Naive thymus-derived CD4-positive, alpha-beta T cell (primary cell): Measurements from ENCODE around the gene MBNL2. TPM values are rescaled to one million over a fixed set of nuclear protein-coding genes. Genes with fewer than 3 reads are reported as not detected.

Experiments
- ATAC-seq: fragments of 150-1000 bp; cut with Tn5 transposase; 2 replicates; pipeline ENCODE4 v1.10.0; 2021; ENCODE audit warnings: mild to moderate bottlenecking, moderate library complexity
- CTCF ChIA-PET: fragments of 350-600 bp; sonication (Branson Sonifier 250); formaldehyde crosslinking; loops from one replicate; lab custom pipeline; 2021; ENCODE audit warnings: antibody characterized with exemption; lab: Charles Lee
- POLR2A ChIA-PET: fragments of 350-600 bp; sonication (Branson Sonifier 250); formaldehyde crosslinking; loops from one replicate; lab custom pipeline; 2021; ENCODE audit warnings: antibody characterized with exemption, inconsistent platforms; lab: Charles Lee
- DNase-seq, 9 donors: peaks; one replicate each; pipeline versions ENCODE4 v3.0.0 to v3.0.0-alpha.2; 2020 to 2022; ENCODE audit warnings: mixed read lengths in 1 of 9
- H3K27ac ChIP-seq: one replicate; pipeline ENCODE4 v1.7.0; 2013; ENCODE audit warnings: mild to moderate bottlenecking, low read depth, low read length, moderate library complexity
- H3K27me3 ChIP-seq, 2 donors: one replicate each; pipeline ENCODE4 v1.7.0; 2013; ENCODE audit warnings: low read length in 2 of 2, mild to moderate bottlenecking in 2 of 2, moderate library complexity in 2 of 2; ENCODE audit not compliant: control insufficient read depth in 2 of 2, insufficient read depth in 2 of 2
- H3K36me3 ChIP-seq, 3 experiments: 1 replicate in 2 of 3; 2 replicates in 1 of 3; pipeline ENCODE4 v1.7.0; 2013; ENCODE audit warnings: low read length in 3 of 3, mild to moderate bottlenecking in 3 of 3, moderate library complexity in 1 of 3; ENCODE audit not compliant: insufficient read depth in 3 of 3, control insufficient read depth in 2 of 3
- H3K4me1 ChIP-seq, 2 donors: one replicate each; pipeline ENCODE4 v1.7.0; 2013; ENCODE audit warnings: low read length in 2 of 2, mild to moderate bottlenecking in 2 of 2, moderate library complexity in 1 of 2; ENCODE audit not compliant: control insufficient read depth in 2 of 2, insufficient read depth in 2 of 2
- H3K4me3 ChIP-seq: 2 replicates; pipeline ENCODE4 v1.7.0; 2013; ENCODE audit warnings: mild to moderate bottlenecking, low read length
- H3K9me3 ChIP-seq, 3 experiments: 1 replicate in 2 of 3; 2 replicates in 1 of 3; pipeline ENCODE4 v1.7.0; 2013; ENCODE audit warnings: low read length in 3 of 3; ENCODE audit not compliant: control insufficient read depth in 2 of 3
- H3K27ac Mint-ChIP-seq, 9 donors: one replicate each; pipeline ENCODE4 v1.8.0; 2020 to 2022; ENCODE audit warnings: mixed read lengths in 9 of 9, mild to moderate bottlenecking in 8 of 9, moderate library complexity in 5 of 9, inconsistent platforms in 2 of 9
- H3K27me3 Mint-ChIP-seq, 5 donors: one replicate each; pipeline ENCODE4 v1.8.0; 2021 to 2022; ENCODE audit warnings: mixed read lengths in 5 of 5, mild to moderate bottlenecking in 1 of 5
- H3K36me3 Mint-ChIP-seq, 5 donors: one replicate each; pipeline ENCODE4 v1.8.0; 2020 to 2022; ENCODE audit warnings: mixed read lengths in 5 of 5, mild to moderate bottlenecking in 3 of 5, inconsistent platforms in 1 of 5
- H3K4me1 Mint-ChIP-seq, 7 donors: one replicate each; pipeline ENCODE4 v1.8.0; 2020 to 2022; ENCODE audit warnings: mixed read lengths in 7 of 7, mild to moderate bottlenecking in 3 of 7, inconsistent platforms in 1 of 7
- H3K4me3 Mint-ChIP-seq, 10 donors: one replicate each; pipeline ENCODE4 v1.8.0; 2020 to 2022; ENCODE audit warnings: mild to moderate bottlenecking in 10 of 10, mixed read lengths in 10 of 10, moderate library complexity in 6 of 10, inconsistent platforms in 2 of 10
- H3K9me3 Mint-ChIP-seq, 11 donors: one replicate each; pipeline ENCODE4 v1.8.0; 2020 to 2022; ENCODE audit warnings: mixed read lengths in 11 of 11, mild to moderate bottlenecking in 4 of 11, inconsistent platforms in 1 of 11, moderate library complexity in 1 of 11
- intact Hi-C, 2 donors: fragments of 100-400 bp; cut with micrococcal nuclease; formaldehyde crosslinking; loops; one replicate each; pipeline ENCODE4 v1.15.1; 2023
- polyA plus RNA-seq, 2 donors: library from polyadenylated mRNA; unstranded; fragments of 300-500 nt; fragmentation: Illumina TruSeq; gene quantifications; one replicate each; pipeline ENCODE4 v1.2.3, GENCODE V29; 2021
- total RNA-seq, 6 experiments: library from RNA in 5 of 6; stranded (reverse) in 5 of 6; gene quantifications; 1 replicate in 5 of 6; 2 replicates in 1 of 6; pipeline ENCODE4 v1.2.3 and lab custom pipeline; 2021 to 2026

The MBNL2 gene
- total and polyA plus RNA-seq, 7 experiments from 2014 or later: 13.4 to 28.6 (median 23.3) TPM

DNA sequence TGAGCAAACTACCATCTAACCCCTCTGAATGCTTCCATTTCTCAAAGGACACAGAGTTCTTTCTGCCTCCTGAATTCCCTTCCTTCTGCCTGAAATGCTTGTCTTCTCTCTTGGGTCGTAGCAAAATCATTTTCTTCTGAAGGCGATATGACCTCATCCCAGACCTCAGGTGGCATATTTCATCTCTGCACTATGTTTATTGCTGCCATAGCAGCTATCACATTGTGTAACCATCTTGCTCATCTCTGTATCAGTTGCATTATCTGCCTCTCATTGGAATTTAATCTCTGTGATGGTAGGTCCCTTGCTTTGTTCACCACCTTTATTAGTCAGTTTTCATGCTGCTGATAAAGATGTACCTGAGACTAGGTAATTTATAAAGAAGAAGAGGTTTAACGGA is 179.3 kb downstream of the MBNL2 start:
- no peaks in the 10 kb centered on the region for H3K4me1 Mint-ChIP-seq
- ChIA-PET POLR2A (interaction anchor here (0.5 to 1.4 kb wide), 3 partner anchors 9 to 306 kb away, joined by 3 to 4 read pairs (median 3); no protein-coding TSS in a partner anchor), CTCF (no interaction called here)
- Histone ChIP-seq H3K4me1 (no peaks in the 10 kb centered on the region), H3K9me3 (no peaks in the 10 kb centered on the region), H3K4me3 (no peak overlapping the region), H3K27me3 (no peaks in the 10 kb centered on the region), H3K27ac (no peak overlapping the region), H3K36me3 (no peaks in the 10 kb centered on the region)
- intact Hi-C loops: no loop called here
- no peak overlapping the region for H3K4me3 Mint-ChIP-seq
- H3K27me3 Mint-ChIP-seq: peaks cover 6 to 16% (median 10%) of the 10 kb centered on the region in 5 donors
- DNase-seq: no peak
- peak overlapping the region in 1 of 9 donors; percentile 0 for H3K27ac Mint-ChIP-seq
- H3K9me3 Mint-ChIP-seq: peaks cover 2 to 22% (median 7%) of the 10 kb centered on the region in 11 donors
- no peak for ATAC-seq
- H3K36me3 Mint-ChIP-seq: peaks cover 0 to 12% (median 4%) of the 10 kb centered on the region in 5 donors

DNA sequence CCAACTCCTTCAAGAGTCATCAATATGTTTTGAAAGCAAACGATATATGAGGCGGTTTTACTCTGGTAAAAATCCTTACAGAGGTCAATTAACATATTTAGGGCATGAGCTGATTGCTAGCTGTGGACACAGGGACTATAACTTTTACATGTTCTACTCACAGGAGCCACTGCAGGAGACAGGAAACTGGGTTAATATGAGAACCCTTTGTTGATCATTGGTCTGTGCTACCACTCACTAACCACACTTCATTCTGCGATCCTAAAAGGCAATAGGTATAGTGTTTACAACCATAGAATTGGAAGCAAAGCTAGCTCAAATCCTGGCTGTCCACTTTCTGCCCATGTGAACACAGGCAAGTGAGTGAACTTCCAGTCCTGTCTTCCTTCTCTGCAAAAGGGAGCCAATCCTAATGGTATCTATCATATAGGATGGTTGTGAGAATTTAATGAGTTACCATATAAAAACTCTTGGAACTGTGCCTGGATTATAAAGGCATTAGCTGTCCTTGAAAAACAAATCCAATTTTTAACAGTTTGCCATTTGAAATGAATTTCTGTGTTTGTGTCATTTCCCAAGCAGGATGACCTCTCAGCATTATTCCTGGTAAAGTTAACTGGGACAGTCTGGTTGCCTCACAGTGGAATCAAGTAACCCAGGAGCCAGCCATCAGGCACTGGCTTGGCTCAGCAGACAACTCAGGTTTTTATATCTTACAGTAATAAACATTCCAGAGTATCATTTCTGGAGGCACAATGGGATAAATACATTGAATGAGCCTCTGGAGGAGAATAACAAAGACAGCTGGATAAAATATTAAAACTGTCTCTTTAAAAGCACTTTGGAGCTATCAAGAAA is 182.0 kb downstream of the MBNL2 start:
- Histone ChIP-seq H3K4me1 (no peaks in the 10 kb centered on the region), H3K36me3 (no peaks in the 10 kb centered on the region), H3K27me3 (no peaks in the 10 kb centered on the region), H3K4me3 (no peak overlapping the region), H3K9me3 (no peaks in the 10 kb centered on the region), H3K27ac (no peak overlapping the region)
- Mint-ChIP-seq H3K36me3 (peaks cover 0 to 12% (median 4%) of the 10 kb centered on the region in 5 donors), H3K9me3 (peaks cover 0 to 24% (median 7%) of the 10 kb centered on the region in 11 donors), H3K4me3 (no peak overlapping the region), H3K4me1 (no peaks in the 10 kb centered on the region), H3K27me3 (peaks cover 6 to 18% (median 13%) of the 10 kb centered on the region in 5 donors), H3K27ac (no peak overlapping the region)
- DNase-seq: no peak
- ChIA-PET CTCF (no interaction called here), POLR2A (interaction anchor here (1.3 kb wide), 1 partner anchor 29 kb away, joined by 6 read pairs; the partner anchor contains the start of gene RAP2A)
- intact Hi-C loops: no loop called here
- no peak for ATAC-seq

DNA sequence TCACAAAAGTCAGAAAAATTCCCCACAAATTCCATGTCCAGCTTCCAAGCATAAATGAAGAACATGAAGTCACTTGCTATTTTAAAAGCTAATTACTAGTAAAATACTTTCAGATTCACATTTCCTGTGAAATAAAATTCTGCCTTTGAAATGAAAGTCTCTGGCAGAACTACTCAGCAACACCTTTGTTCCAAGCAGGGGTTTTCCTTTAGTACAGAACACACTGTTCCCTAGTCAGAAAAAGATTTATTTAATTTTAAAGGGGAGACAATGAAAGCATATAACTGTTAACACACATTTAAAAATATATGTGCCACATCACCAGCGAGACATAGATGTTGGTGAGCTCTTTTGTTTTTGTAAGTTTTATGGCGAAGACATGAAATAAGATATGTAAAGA is 185.4 kb downstream of the MBNL2 start:
- Histone ChIP-seq H3K36me3 (no peaks in the 10 kb centered on the region), H3K4me1 (no peaks in the 10 kb centered on the region), H3K9me3 (no peaks in the 10 kb centered on the region), H3K4me3 (no peak overlapping the region), H3K27me3 (no peaks in the 10 kb centered on the region), H3K27ac (no peak overlapping the region)
- Mint-ChIP-seq H3K27ac (no peak overlapping the region), H3K4me3 (no peak overlapping the region), H3K27me3 (peaks cover 5 to 16% (median 15%) of the 10 kb centered on the region in 5 donors), H3K36me3 (peaks cover 0 to under 1% (median 0%) of the 10 kb centered on the region in 5 donors), H3K4me1 (no peaks in the 10 kb centered on the region), H3K9me3 (peaks cover 0 to 10% (median 0%) of the 10 kb centered on the region in 11 donors)
- no peak for ATAC-seq
- intact Hi-C loops: no loop called here
- no peak for DNase-seq
- ChIA-PET CTCF (no interaction called here), POLR2A (no interaction called here)

DNA sequence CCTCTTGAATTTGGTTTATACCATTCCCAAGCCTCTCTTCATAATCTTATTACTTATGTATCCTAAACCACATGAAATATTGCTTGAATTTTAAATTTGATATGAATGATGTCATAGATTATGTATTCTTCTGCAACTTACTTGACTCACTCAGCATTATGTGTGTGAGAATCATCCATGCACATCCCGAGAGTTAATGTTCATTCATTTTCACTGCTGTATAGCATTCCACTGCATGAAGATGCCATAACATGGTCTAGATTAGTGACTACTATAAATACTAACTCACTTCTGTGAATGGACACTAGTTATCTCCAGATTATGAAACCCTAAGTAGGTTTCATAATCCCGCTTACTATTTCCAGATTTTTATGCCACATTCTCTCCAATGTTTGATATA is 186.8 kb downstream of the MBNL2 start:
- Histone ChIP-seq H3K27me3 (no peaks in the 10 kb centered on the region), H3K4me3 (no peak overlapping the region), H3K4me1 (no peaks in the 10 kb centered on the region), H3K36me3 (no peaks in the 10 kb centered on the region), H3K9me3 (no peaks in the 10 kb centered on the region), H3K27ac (no peak overlapping the region)
- CTCF ChIA-PET: no interaction called here
- Mint-ChIP-seq H3K9me3 (peaks cover 0 to 10% (median 0%) of the 10 kb centered on the region in 11 donors), H3K4me3 (no peak overlapping the region), H3K36me3 (no peaks in the 10 kb centered on the region), H3K27ac (no peak overlapping the region), H3K27me3 (peaks cover 5 to 16% (median 14%) of the 10 kb centered on the region in 5 donors), H3K4me1 (no peaks in the 10 kb centered on the region)
- ATAC-seq: no peak
- intact Hi-C loops: no loop called here
- POLR2A ChIA-PET: no interaction called here
- DNase-seq: no peak

DNA sequence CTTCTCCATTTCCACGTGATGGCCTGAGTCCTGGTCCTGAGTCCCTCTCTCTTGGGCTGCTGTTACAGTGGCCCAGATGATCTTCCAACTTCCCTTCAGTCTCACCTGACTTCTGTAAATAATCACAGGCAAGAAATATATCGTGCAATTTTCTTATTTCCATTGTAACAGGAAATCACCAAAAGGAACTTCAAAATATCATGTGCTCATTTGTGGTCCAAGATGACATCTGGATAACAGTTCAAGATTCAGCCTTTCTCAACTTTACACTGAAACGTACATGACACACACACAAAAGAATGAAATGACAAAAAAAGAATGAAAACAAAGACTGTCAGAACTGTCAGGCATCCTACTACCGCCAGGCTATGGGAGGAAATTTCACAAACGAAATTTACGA is 189.9 kb downstream of the MBNL2 start:
- Histone ChIP-seq H3K27me3 (no peaks in the 10 kb centered on the region), H3K27ac (no peak overlapping the region), H3K9me3 (no peaks in the 10 kb centered on the region), H3K4me3 (no peak overlapping the region), H3K36me3 (no peaks in the 10 kb centered on the region), H3K4me1 (no peaks in the 10 kb centered on the region)
- DNase-seq (no peak), ATAC-seq (no peak)
- Mint-ChIP-seq H3K27ac (no peak overlapping the region), H3K27me3 (peaks cover 0 to 17% (median 6%) of the 10 kb centered on the region in 5 donors), H3K4me3 (no peak overlapping the region), H3K9me3 (no peaks in the 10 kb centered on the region), H3K4me1 (no peaks in the 10 kb centered on the region), H3K36me3 (no peaks in the 10 kb centered on the region)
- ChIA-PET POLR2A (no interaction called here), CTCF (no interaction called here)
- intact Hi-C loops: no loop called here

DNA sequence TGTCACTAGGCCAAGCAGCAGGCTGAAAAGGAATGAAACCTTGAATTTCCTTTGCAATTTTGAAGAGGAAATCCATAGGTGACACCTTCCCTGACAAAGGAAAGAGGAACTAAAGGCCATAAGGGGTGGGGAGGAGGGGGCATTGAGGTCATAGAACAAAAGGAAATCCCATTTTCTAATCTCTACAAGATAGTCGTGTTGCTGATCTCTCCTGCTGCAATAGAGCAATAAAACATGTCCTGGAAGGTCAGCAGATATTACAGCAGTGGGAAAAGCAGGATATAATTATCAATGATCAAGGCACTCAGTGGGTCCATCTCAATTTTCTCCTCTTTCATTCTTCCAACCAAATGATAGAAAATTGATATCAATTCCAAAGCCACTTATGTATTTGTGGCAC is 191.6 kb downstream of the MBNL2 start:
- Mint-ChIP-seq H3K36me3 (no peaks in the 10 kb centered on the region), H3K27ac (no peak overlapping the region), H3K27me3 (peaks cover 0 to 14% (median 3%) of the 10 kb centered on the region in 5 donors), H3K4me1 (no peaks in the 10 kb centered on the region), H3K4me3 (no peak overlapping the region), H3K9me3 (no peaks in the 10 kb centered on the region)
- Histone ChIP-seq H3K27ac (no peak overlapping the region), H3K4me3 (no peak overlapping the region), H3K9me3 (no peaks in the 10 kb centered on the region), H3K27me3 (no peaks in the 10 kb centered on the region), H3K36me3 (no peaks in the 10 kb centered on the region), H3K4me1 (no peaks in the 10 kb centered on the region)
- POLR2A ChIA-PET: no interaction called here
- intact Hi-C loops: no loop called here
- CTCF ChIA-PET: no interaction called here
- no peak for ATAC-seq
- DNase-seq: no peak

DNA sequence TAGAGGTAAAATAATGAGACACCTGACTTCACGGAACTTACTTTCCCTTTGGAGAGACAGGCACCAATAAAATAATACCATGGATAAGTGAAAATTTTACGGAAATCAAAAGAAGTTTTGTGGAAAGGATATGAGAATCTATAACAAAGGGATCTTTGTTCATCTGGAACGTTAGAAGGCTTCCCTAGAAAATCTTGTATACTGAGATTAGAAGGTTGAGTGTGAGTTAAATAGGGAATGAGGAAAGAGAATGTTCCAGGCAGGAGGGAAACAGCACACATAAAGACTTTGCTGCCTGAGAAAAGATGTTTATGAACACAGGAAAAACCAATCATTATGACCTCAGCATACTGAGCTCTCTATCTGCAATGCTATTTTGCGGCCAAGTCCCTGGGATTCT is 192.3 kb downstream of the MBNL2 start:
- H3K27ac ChIP-seq: no peak overlapping the region
- H3K4me1 ChIP-seq: no peaks in the 10 kb centered on the region
- intact Hi-C loops: no loop called here
- no peaks in the 10 kb centered on the region for H3K9me3 Mint-ChIP-seq
- no peak overlapping the region for H3K4me3 ChIP-seq
- H3K4me3 Mint-ChIP-seq: no peak overlapping the region
- H3K36me3 Mint-ChIP-seq: no peaks in the 10 kb centered on the region
- no peaks in the 10 kb centered on the region for H3K4me1 Mint-ChIP-seq
- peaks cover 0 to 10% (median 3%) of the 10 kb centered on the region in 5 donors for H3K27me3 Mint-ChIP-seq
- H3K36me3 ChIP-seq: no peaks in the 10 kb centered on the region
- no peaks in the 10 kb centered on the region for H3K9me3 ChIP-seq
- H3K27ac Mint-ChIP-seq: no peak overlapping the region
- DNase-seq (no peak), ATAC-seq (no peak)
- no peaks in the 10 kb centered on the region for H3K27me3 ChIP-seq
- CTCF ChIA-PET: no interaction called here
- POLR2A ChIA-PET: no interaction called here
